MV-4-11 (cell line): ENCODE results near the gene POLR1C.
A peak's percentile ranks its signal among the peaks of the same experiment; 100 is the strongest.
"Not testable (repeated sequence)": the region's sequence is repeated elsewhere in the genome, so short reads cannot be mapped to it uniquely, and the experiment has no call there.

Experiments
- DNase-seq: peaks from one replicate; lab custom pipeline; 2025; lab: John Stamatoyannopoulos, UW

POLR1C gene

DNA sequence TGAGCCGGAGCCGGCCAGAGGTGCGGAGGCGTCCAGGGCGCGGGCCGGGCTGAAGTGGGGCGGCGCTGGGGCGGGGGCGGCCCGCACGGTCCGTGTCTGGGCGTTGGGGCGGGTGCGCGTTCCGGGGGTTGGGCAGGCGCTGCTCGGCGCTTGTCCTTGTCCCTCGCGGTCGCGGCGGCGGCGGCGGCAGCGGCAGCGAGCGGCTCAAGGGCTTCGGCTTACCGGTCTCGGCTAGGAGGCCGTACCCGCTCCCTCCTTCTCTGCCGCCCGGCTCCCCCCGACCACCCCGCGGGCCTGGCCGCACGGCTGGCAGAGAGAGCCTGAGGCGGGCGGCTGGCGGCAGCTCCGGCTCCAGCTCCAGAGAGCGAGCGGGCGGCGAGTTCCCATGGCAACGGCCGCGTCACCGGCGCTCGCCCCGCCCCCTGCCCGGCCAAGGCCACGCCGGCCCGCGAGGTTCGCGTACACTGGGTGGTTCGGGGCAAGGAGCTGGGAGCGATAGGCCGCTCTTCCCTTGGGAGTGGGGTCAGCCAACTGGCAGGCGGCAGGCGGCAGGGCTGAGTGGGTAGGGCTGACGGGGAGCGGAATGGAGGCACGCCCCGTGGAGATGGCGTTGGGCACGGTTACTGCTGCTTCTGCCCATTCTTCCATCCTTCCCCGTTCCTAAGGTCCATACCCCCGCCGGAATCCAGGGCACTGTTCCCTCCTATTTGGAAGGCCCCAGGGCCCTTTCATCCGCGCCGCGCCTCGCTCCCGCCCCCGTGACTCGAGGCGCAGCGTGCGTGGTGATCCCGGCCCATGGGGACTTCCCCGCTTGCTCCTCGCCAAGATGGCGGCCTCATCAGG is 6.7 kb upstream of the POLR1C start, which contains the start of gene LRRC73:
TSS of gene LRRC73 (minus strand) at position 363 of the 843 bp plus-strand sequence. CDS start 561 bp downstream, outside the sequence.
- peak; percentile 47 for DNase-seq

DNA sequence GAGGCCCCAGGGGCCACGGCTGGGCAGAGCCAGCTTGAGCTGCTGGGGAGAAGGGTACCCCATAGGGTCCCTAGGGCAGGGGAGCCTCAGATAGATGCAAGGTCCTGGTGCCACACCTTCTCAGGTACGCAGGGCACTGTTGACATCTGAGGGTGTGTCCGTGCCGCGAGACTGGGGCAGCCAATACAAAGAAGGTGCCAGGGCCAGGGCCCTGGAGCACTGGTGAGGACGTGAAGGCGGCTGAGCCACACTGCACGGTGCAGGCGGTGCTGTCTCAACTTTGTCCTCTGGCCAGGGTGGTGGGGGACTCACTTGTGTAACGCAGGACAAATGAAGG is 6.1 kb upstream of the POLR1C start:
- no peak for DNase-seq

DNA sequence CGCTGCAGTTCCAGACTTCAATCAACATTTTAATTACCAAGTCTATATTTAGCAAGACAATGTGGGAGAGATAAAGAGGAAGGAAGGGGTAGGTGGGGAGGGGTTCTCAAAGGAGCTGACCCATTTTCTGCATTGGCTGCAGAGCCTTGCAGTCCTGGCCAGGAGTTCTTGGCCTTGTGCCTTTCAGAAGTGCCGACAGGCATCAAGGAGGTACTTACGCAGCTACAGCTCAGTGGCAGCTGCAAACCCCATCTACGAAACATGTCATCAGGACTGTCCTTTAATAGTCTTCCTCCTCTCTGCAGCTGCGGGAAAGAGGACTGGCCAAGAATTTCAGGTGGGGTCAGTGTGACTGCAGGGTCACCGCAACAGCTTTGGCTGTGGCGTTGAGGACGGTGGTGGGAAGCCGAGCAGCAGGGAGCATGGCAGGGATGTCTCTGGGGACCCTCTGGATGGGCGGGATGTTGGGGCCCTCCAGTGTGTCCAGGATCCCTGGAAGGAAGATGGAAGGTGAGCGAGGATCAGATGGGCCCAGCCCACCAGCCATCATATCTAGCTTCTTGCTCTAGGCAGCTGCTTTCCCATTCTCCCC is 5.0 kb upstream of the POLR1C start:
- DNase-seq, result no peak

DNA sequence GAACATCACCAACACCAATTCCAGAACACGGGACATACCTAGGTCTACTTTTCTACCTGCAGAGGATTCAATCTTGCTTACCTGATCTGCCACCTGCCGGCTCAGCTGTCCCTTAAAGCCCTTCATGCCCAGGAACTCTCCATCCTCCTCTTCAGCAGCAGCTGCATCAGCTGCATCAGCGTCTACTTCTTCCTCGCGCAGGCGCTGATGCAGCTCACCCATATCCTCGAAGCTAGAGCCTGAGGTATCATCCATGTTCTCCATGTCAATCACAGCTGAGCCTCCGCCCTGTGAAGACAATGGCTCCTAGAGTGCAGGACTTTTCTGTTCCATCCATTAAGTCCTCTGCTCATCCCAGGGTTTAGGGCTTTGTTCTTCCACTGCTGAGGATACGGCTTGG is 1.1 kb upstream of the POLR1C start:
- no peak for DNase-seq

DNA sequence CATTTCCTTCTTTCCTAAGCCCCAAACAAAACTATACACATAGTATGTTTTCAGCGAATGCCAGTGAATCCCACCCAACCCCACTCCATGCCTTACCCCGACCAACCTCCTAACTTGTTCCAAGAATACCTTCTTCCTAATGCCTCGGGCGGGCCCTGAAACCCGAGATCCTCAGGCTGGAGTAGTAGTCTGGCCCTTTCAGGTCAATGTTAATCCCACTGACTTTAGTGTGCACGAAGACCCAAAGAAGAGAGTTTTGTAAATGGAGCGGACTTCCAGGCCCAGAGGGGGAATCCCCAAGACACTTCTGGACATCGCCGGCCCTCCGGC is 557 bp upstream of the POLR1C start:
- DNase-seq, result no peak

DNA sequence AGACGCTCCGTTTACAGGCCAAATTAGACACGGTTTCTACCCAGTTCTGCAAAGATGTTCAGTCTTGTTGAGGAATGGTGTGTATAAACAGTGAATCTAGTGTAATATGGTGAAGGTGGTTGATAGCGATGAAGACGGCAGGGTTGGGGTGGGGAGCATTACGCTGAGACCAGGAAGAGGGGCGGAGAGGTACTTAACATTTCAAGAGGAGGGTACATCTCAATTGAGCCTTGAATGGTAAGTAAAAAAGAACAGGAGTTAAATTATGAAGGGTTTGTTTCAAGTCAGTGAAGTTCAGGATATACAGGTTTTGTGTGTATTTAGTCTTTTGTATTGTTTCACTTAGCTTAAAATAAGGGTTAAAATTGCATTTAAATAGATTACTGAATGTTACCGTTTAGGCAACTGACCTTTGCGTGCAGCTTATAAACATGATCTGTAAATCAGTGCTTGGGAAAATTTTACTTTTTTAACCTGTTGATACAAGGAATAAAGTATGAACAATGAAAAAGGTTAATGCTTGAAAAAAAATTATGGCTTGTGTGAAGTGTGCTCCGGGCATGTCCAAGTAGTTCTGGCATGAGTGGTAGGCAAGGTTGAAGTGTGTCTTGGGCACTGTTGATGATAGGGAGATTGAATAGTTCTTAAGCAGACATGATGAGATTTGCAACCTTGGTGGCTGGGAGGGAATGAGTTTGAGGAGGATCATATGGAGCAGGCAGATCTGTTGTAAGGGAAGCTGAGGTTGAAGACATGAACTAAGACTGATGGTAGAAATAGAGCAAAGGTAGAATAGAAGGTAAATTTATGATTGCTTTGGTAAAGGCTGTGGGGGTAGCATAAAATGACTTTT is 842 bp downstream of the POLR1C start:
- no peak for DNase-seq

DNA sequence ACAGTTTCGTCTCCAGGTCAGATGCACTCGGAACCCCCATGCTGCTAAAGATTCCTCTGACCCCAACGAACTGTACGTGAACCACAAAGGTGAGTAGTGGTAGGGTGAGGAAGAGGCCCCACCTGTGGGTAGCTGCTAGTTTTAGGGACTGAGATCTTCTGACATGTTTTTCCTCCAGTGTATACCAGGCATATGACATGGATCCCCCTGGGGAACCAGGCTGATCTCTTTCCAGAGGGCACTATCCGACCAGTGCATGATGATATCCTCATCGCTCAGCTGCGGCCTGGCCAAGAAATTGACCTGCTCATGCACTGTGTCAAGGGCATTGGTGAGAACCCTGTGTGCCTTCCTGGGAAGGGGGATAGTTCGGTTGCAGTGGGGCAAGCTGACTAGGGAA is 3.2 kb downstream of the POLR1C start:
- DNase-seq, result no peak

DNA sequence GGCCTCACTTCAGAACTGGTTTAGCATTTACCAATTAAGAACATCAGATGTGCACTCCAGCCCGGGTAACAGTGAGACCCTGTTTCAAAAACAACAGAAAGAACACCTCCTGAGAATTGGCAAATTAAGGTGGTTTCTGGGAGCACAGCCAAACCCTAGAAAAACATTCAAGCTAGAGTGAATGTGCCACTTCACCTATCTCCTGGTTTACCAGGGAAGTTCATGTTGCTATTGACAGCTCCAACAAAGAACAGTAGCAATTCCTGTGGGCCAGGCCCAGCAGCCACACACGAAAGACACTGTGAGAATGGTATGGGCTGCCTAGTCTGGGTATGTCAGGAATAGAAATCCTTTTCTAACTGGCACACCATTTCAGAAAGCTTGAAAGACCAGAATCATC is 4.9 kb downstream of the POLR1C start:
- no peak for DNase-seq

DNA sequence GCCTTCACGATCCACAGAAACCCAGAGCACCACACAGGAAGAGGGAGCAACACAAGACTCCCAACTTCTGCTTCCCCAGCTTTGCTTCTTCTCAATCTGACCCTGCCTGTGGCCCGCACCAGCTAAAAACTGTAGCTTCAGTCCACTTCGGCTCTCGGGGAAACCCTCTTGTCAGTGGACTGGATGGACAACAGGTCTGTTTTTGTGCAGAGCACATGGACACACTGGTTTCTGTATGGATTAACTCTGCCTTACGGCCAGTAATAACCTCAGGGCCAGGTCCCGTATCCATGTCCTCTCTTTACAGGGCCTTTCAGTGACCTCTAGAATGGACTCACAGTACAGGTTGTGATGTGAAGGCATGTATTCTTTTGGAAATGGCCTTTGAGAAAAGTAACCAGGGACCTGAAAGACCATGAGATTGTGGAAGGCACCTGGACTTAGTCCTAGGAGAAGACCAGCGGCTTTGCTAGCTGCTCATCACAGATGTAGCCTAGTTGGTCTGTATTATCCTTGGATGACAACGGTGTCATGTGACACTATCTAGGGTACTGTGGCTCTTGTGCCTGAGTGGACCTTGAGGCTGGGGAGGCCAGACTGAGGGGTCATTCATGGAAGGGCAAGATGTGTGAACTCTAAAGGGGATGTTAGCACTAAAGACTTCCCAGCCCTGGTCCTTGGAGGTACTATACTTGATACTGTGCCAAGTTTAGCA is 5.8 kb downstream of the POLR1C start:
- no peak for DNase-seq

DNA sequence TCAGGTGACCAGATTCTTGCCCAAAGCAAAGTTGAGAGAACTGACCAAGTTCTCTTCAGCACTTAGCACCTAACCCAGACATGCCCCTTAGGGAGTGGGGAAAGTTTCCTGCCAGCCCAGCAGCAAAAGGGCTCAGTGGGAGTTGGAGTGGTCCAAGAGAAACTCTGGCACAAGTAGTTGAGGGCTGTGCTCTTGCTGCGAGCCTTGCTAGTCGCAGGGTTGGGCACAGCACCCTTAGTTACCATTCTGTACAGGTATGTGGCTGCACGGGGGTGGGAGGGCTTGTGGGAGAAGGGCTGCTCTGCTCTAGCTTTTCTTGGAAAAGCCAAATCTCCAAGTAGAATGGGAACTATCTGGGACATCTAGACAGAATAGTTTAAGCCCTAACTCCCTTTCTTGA is 6.4 kb downstream of the POLR1C start:
- DNase-seq, result no peak

DNA sequence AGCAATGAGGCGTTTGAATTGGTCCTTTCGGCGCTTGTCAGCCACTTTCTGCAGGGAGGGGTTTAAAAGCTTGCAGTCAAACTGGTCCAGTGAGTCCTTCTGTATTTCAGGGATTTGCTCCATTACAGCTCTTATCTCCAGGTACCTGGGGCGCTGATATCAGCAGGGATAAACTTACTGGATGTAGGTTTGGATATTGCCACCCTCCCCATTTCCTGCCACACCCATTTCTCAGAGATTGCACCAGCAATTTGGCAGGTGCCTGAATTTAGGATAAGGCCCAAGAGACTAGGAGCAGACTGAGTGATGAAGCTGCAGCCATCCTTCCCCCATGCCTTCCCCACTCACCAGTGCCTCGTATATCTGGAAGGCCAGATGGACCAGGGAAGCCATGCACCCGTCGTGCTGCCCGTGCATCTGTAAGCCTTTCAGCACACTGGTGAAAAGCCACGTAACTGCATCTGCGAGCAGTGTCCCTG is 7.6 kb downstream of the POLR1C start:
- DNase-seq, result no peak

DNA sequence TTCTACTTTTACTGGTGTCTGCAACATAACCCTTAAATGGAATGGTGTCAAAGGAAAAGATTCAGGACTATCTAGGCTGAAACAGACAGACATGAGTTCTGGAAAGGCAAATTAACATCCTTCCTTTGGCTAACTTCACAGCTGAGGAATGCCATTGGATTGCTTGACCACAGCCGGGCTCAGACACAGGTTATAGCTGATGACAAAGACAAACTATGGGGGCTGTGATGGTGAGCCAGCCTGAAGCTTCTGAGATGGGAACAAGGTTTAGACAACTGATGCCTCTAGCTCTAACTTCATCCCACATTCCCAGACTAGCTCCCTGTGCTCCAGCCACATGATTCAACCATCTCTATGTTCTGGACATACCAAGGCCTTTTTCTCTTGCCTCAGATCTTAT is 15.3 kb downstream of the POLR1C start:
- no peak for DNase-seq

DNA sequence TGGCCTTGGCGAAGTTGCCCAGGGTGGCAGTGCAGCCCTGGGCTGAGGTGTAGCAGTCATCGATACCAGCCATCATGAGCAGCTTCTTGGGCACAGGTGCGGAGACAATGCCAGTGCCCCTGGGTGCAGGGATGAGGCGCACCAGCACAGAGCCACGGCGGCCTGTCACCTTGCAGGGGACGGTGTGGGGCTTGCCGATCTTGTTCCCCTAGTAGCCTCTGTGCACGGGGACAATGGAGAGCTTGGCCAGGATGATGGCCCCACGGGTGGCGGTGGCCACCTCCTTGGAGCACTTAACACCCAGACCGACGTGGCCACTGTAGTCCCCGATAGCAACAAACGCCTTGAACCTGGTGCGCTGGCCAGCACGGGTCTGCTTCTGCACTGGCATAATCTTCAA is 22.1 kb downstream of the POLR1C start:
- DNase-seq, result not testable (repeated sequence)

DNA sequence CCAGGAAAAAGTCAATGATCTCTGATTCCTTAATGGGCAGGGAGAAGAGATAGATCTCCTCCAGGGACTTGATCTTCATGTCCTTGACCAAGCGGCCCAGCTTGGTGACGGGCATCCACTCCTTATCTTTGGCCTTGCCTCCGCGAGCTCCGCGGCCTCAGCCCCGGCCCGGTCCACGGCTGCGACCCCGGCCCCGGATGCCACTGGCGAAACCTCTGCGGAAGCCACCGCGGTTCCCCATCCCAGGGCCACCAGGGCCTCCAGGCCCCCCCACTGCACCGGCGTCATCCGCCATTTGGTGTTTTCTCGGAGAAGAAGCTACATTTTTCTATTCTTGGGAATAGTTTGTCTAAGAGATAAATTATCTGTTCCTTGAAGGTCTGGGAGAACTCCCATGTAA is 22.5 kb downstream of the POLR1C start:
- not testable (repeated sequence) for DNase-seq

DNA sequence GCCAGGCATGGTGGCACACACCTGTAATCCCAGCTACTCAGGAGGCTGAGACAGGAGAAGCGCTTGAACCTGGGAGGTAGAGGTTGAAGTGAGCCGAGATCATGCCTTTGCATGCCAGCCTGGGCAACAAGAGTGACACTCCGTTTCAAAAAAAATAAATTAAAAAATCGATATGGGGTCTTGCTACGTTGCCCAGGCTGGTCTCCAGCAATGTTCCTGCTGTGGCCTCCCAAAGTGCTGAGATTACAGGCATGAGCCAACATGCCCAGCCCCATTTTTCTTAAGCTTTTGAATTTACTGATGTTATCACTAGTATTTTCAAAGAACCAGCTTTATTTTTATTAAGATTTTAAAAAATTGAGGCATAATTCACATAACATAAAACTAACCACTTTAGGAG is 23.6 kb downstream of the POLR1C start:
- DNase-seq, result no peak

DNA sequence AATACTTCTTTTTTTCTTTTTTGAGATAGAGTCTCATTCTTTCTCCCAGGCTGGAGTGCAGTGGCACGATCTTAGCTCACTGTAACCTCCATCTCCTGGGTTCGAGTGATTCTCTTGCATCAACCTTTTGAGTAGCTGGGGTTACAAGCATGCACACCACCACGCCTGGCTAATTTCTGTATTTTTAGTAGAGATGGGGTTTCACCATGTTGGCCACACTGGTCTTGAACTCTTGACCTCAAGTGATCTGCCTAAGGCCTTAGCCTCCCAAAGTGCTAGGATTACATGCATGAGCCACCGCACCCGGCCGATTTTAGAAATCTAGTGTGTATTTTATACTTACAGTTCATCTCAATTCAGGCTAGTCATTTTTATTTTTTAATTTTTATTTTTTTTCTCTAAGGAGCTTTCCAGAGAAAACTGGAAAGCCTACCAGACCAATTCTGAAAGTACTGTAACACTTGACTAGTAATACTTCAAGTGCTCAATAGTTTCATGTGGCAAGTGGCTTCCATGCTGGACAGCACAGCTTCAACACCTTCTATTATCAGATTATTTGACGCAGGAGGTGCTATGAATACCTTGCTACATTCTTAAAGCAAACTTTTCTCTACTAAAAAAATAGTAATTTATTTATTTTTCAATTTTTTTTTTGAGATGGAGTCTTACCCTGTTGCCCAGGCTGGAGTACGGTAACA is 25.0 kb downstream of the POLR1C start:
- DNase-seq, result no peak

DNA sequence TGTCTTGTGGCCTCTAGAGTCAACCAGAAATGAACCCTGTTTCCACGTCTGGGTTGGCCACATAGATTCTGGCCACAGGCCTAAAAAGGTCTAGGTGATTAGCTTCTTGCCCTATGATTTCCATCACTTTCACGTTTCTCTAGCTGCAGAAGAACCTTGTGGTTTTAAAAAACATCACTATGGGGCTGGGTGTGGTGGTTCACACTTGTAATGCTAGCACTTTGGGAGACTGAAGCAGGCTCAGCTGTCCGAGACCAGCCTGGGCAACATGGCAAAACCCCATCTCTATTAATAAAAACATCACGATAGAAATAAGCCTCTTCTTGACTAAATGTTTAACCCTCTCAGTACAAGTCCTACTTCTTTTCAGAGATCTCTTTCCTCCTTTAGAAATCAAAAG is 27.6 kb downstream of the POLR1C start:
- no peak for DNase-seq

DNA sequence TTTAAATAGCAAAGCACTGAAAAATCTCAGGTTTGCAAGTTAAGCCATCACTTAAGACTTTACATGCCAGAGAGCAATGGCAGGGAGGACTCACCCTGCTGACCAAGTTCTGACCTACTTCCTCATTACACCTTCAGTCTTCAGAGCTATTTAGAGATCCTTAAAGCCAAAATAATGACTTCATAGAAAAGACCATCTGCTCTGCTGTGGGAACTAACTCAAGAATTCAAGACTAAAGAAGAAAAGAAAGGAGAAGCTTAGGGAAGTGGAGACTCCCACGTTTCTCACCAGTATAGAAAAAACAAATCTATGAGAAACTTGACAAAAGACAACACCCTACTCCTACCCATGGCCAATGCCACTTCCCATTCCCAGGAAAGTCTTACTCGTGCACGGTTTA is 30.3 kb downstream of the POLR1C start:
- DNase-seq, result peak; percentile 79

DNA sequence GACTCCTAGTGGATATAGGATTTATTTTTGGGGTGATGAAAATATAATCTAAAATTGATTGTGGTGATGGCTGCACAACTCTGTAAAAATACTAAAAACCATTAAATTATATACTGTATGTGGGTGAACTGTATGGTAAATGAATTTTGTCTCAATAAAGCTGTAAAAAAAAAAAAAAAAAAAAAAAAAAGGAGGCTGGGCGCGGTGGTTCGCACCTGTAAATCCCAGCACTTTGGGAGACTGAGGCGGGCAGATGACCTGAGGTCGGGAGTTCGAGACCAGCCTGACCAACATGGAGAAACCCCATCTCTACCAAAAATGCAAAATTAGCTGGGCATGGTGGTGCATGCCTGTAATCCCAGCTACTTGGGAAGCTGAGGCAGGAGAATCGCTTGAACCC is 40.7 kb downstream of the POLR1C start:
- not testable (repeated sequence) for DNase-seq

DNA sequence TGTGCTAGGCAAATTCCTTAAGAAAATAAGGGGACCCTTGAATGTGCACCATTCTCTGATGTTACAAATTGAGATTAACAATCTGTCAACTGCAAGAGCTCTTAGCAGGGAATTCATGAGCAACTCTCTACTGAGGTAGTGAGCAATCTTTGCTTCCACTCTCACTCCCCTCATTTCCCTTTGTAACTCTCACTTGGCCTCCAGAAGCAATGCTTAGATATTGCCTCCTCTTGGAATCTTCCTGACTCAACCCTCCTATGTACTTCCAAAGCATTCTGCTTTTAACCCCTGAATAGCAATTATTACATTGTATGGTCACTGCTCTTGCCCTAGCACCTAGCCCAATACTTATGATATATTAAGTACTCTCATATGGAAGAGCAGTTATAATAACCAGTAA is 42.4 kb downstream of the POLR1C start:
- no peak for DNase-seq

DNA sequence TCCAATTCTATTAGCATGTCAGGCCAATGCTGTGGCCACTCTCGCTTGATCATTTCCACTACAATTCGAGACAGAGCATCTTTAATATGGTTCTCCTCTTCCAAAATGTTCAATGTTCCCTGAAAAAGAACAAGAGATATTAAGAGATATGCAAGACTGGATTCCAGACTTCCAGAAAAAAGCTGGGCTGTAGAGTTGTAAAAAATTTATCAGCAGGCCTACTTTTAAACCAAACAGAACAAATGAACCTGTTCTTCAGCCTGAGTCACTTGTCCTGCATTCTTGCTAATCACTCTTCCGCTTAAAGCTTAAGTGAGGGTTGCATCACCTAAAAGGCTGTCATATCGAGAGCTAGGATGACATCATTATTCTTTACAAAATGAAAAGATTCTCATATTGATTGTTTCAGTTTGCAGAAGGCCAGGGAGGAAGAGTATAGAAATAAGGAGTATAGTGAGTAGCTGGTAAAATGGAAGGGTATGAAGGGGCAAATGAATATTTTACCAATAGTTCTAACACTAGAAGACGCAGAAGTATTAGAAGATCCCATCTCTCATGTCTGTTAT is 54.1 kb downstream of the POLR1C start:
- peak; percentile 80 for DNase-seq
